Coronary artery (tissue), 2 donors: ENCODE data around the gene TRDMT1.

Experiments
- DNase-seq: peaks from one replicate; pipeline ENCODE4 v3.0.0-alpha.2; 2017; ENCODE audit warnings: low spot score
- H3K27ac ChIP-seq, 2 donors: fragments of 200-600 bp; sonication (generic); one replicate each; pipeline ENCODE4 v1.5.1; 2016 to 2019
- H3K4me3 ChIP-seq: fragments of 200-600 bp; sonication (generic); 2 replicates; pipeline ENCODE4 v1.5.1; 2016; ENCODE audit warnings: mild to moderate bottlenecking, moderate library complexity
- CTCF ChIP-seq: fragments of 200-600 bp; sonication (generic); IDR thresholded peaks from one replicate; pipeline ENCODE4 v1.5.1; 2019; ENCODE audit warnings: antibody characterized with exemption

TRDMT1 gene

DNA sequence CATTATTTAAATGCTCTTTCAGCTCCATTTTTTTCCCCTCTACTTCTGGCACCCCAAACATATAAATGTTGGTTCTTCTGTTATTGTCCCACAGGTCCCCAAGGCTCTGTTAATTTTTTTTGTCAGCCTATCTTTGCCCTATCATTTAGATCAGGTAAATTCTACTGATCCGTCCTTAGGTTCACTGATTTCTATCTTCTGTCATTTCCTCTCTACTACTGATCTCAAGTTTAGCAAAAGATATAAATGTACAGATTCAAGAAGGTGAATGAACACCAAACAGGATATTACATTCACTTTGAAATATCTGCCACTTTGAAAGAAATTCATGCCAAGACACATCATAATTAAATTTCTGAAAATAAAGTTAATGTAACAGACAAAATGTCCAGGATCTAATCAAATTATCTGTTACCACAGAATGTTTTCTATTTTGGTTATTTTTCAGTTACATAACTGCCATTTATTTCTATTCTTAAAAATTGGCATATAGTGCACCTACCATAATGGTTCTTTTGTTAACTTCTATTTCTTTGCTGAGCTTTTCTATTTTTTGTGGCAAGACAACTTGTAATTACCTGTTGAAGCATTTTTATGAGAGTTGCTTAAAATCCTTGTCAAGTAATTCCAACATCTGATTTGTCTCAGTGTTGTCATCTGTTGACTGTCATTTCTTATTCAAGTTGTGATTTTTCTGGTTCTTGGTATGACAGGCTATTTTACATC, 59.8 kb downstream of the TRDMT1 start:
- no peak for TF ChIP-seq CTCF
- DNase-seq = no peak
- no peak overlapping the region for H3K4me3 ChIP-seq
- no peak overlapping the region for H3K27ac ChIP-seq

DNA sequence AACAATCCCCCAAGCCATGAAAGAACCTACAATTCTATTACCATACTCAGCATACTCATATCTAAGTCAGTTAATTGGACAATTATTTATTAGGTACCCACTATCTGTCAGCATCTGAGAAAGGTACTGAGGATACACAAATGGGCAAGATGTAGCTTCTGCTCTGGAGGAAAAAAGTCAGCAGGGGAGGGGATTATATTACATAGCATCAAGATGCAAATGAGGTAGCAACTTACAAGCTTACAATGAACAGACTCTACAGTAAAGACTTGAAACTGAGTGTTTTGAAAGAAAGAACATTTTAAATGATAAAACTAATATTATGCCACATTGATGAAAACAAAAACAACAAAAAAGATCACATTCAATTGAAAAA, 61.1 kb downstream of the TRDMT1 start:
- DNase-seq = no peak
- Histone ChIP-seq H3K27ac (no peak overlapping the region), H3K4me3 (no peak overlapping the region)
- no peak for TF ChIP-seq CTCF

- no peak for DNase-seq
- TF ChIP-seq CTCF = no peak
- Histone ChIP-seq H3K27ac (no peak overlapping the region), H3K4me3 (no peak overlapping the region)
Observed at GRCh38 chr10:17138460-17139042, 62.9 kb downstream of the TRDMT1 start.

DNA sequence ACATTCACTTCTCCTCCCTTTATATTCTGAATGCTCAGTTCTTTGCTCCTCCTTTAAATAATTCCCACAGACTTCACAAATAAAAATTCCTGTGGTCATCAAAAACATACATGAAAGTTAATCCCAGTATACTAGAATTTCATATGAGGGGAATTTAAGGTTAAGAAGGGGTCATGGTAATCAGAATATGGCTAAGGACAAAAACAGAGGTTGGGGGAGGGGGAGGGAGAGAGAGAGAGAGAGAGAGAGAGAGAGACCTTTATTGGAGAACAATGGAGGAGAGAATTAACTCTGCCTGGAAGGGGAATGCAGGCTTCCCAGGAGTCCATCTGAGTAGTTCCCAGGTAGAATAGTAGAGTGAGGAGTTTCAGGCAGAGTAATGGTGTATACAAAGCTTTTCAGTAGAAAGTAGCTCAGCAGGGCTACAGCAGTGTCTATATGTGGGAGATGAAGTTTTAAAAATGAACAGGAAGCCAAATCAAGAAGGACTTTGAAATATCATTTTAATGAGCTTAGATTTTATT, 66.7 kb downstream of the TRDMT1 start:
- no peak overlapping the region for H3K27ac ChIP-seq
- no peak for TF ChIP-seq CTCF
- DNase-seq = no peak
- H3K4me3 ChIP-seq = no peak overlapping the region

DNA sequence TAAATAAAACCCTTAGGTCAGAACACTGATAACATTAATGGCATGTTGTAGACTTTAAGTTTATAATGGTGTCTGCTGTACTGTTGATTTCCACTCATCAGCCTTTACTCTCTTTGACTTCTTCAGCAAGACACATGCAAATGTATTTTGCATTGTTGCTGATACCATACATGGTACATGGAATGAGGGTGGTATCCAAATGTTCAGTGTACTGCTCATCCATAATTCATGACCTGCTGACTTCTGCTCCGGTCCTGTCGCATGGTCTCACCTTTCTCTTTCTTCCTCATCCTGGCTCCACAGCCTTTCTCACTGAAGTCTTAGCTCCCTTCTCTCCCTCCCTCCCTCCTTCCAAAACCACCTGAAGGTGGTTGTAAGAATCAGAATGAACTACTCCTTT, 67.2 kb downstream of the TRDMT1 start:
- Histone ChIP-seq H3K4me3 (no peak overlapping the region), H3K27ac (no peak overlapping the region)
- DNase-seq = no peak
- no peak for TF ChIP-seq CTCF

DNA sequence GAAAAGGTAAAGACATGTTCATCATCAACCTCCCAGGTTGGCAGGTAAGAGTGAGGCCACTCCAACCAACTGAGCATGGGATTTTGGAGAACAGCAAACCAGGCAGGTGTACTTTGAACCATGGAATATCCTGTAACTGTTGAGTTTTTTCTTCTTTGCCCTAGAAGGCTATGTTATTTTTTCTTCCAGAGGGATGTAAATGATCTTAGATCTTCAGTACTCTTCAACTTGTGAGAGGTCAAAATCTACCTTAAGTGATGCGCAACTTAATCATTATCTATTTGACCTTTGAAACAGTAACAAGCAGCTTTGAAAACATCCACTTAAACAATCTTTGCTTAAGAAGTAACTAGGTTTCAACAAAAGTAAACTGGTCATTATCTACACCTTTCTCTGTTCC, 71.7 kb downstream of the TRDMT1 start, which contains the start of gene CUBN:
Gene CUBN, minus strand, starts transcription at position 71 of the 400 bp plus-strand sequence. Its CDS starts 46 bp downstream, at position 25.
- H3K4me3 ChIP-seq = no peak within 1 kb of the TSS
- DNase-seq = no peak
- H3K27ac ChIP-seq = no peak within 1 kb of the TSS
- no peak for TF ChIP-seq CTCF

- no peak for TF ChIP-seq CTCF
Observed at GRCh38 chr10:17128261-17128660, 73.2 kb downstream of the TRDMT1 start.

More at GRCh38 chr10:17128261-17128660, 73.2 kb downstream of the TRDMT1 start:
- H3K27ac ChIP-seq = no peak overlapping the region
- no peak for DNase-seq
- H3K4me3 ChIP-seq = no peak overlapping the region
